Muscle layer of duodenum (tissue), 2 donors: Measurements from ENCODE around the gene SLC1A6.

Experiments
- H3K27ac ChIP-seq: one replicate; pipeline ENCODE4 v1.7.0; 2013; ENCODE audit warnings: mild to moderate bottlenecking, low read length
- H3K27me3 ChIP-seq: one replicate; pipeline ENCODE4 v1.7.0; 2013; ENCODE audit warnings: low read depth, mild to moderate bottlenecking, control low read depth, low read length
- H3K36me3 ChIP-seq, 2 donors: one replicate each; pipeline ENCODE4 v1.7.0; 2013; ENCODE audit warnings: low read length in 2 of 2, control low read depth in 1 of 2, mild to moderate bottlenecking in 1 of 2; ENCODE audit not compliant: insufficient read depth in 2 of 2, control insufficient read depth in 1 of 2
- H3K4me1 ChIP-seq, 2 donors: one replicate each; pipeline ENCODE4 v1.7.0; 2013; ENCODE audit warnings: low read length in 2 of 2, mild to moderate bottlenecking in 2 of 2, control low read depth in 1 of 2, moderate library complexity in 1 of 2; ENCODE audit not compliant: insufficient read depth in 2 of 2, control insufficient read depth in 1 of 2
- H3K4me3 ChIP-seq, 2 donors: one replicate each; pipeline ENCODE4 v1.7.0; 2013; ENCODE audit warnings: low read length in 2 of 2, low read depth in 1 of 2, mild to moderate bottlenecking in 1 of 2
- H3K9me3 ChIP-seq, 2 donors: one replicate each; pipeline ENCODE4 v1.7.0; 2013; ENCODE audit warnings: low read length in 2 of 2, control low read depth in 1 of 2, mild to moderate bottlenecking in 1 of 2; ENCODE audit not compliant: control insufficient read depth in 1 of 2
- donor health status: healthy.

Gene SLC1A6

GRCh38 chr19:14992780-14993179 is 13.1 kb upstream of the SLC1A6 start:
- Histone ChIP-seq H3K27me3 (no peaks in the 10 kb centered on the region), H3K4me1 (no peaks in the 10 kb centered on the region), H3K27ac (no peak overlapping the region), H3K36me3 (no peaks in the 10 kb centered on the region), H3K4me3 (no peak overlapping the region), H3K9me3 (no peaks in the 10 kb centered on the region)

- Histone ChIP-seq H3K9me3 (no peaks in the 10 kb centered on the region), H3K4me3 (no peak overlapping the region), H3K27ac (no peak overlapping the region), H3K27me3 (peaks cover 10% of the 10 kb centered on the region), H3K36me3 (no peaks in the 10 kb centered on the region), H3K4me1 (peaks cover 0 to under 1% of the 10 kb centered on the region in 2 donors)
Observed at GRCh38 chr19:14985133-14985532, 5.5 kb upstream of the SLC1A6 start.

GRCh38 chr19:14978161-14978776 is 1.4 kb downstream of the SLC1A6 start:
- no peaks in the 10 kb centered on the region for H3K36me3 ChIP-seq
- peaks cover 0 to 7% of the 10 kb centered on the region in 2 donors for H3K4me1 ChIP-seq
- H3K27ac ChIP-seq = no peak overlapping the region
- peaks cover 22% of the 10 kb centered on the region for H3K27me3 ChIP-seq
- no peak overlapping the region for H3K4me3 ChIP-seq
- H3K9me3 ChIP-seq = no peaks in the 10 kb centered on the region

DNA sequence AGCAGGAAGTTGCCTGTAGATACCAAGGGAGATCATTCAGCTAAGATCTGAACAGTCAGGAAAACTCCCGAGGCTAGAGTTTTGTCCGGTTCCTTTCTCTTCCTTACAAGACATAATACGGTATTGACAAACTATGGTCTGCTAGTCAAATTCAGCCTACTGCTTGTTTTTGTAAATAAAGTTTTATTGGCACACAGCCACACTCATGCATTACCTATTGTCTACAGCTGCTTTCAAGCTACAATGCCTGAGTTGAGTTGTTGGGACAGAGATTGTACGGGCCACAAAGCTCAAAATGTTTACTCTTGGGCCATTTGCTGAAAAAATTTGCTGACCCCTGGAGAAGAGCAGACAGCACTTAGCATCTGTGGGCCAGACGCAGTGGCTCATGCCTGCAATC is 2.5 kb downstream of the SLC1A6 start:
- no peak overlapping the region for H3K27ac ChIP-seq
- peaks cover 19% of the 10 kb centered on the region for H3K27me3 ChIP-seq
- H3K36me3 ChIP-seq = no peaks in the 10 kb centered on the region
- no peak overlapping the region for H3K4me3 ChIP-seq
- no peaks in the 10 kb centered on the region for H3K9me3 ChIP-seq
- peaks cover 0 to 7% of the 10 kb centered on the region in 2 donors for H3K4me1 ChIP-seq

DNA sequence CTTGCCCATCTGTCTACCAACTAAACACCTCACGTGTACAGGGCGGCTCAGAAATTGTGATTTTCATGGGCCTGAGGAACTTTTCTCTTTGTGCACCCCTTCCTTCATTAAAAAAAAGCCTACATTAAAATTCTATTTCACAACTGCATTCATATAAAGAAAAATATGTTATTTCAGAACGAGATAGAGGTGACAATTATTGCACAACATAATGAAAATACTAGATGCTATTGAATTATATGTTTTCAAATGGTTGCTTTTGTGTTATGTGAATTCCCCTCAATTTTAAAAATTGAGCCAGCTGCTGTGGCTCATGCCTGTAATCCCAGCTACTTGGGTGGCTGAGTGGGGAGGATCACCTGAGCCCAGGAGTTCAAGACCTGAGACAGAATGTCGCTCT is 5.2 kb downstream of the SLC1A6 start:
- Histone ChIP-seq H3K27ac (no peak overlapping the region), H3K4me3 (no peak overlapping the region), H3K36me3 (no peaks in the 10 kb centered on the region), H3K9me3 (peaks cover 0 to 2% of the 10 kb centered on the region in 2 donors), H3K27me3 (peaks cover 10% of the 10 kb centered on the region), H3K4me1 (peaks cover 0 to under 1% of the 10 kb centered on the region in 2 donors)

- Histone ChIP-seq H3K27ac (no peak overlapping the region), H3K27me3 (no peaks in the 10 kb centered on the region), H3K36me3 (no peaks in the 10 kb centered on the region), H3K9me3 (peaks cover 0 to 5% of the 10 kb centered on the region in 2 donors), H3K4me3 (no peak overlapping the region), H3K4me1 (no peaks in the 10 kb centered on the region)
Observed at GRCh38 chr19:14972676-14973075, 7.0 kb downstream of the SLC1A6 start.

DNA sequence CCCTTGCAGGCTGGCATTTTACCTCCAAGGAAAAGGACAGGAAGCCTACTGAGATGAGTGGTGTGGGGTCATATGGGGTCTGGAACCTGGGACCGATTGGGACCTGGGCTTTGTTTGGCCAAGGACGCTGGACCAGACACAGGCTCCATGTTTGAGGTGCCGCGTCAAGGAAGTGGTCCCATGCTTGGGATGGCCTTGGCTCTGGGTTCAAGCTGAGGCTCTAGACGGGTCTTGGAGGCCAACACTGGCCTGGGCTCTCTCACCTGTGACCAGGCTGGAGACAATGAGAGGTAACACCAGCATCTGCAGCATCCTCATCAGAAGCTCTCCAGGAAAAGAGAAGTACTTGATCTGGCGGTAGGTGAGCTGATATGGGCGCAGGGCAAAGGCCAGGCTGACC is 8.2 kb downstream of the SLC1A6 start:
- H3K36me3 ChIP-seq = no peaks in the 10 kb centered on the region
- H3K9me3 ChIP-seq = peaks cover 0 to 5% of the 10 kb centered on the region in 2 donors
- H3K4me1 ChIP-seq = no peaks in the 10 kb centered on the region
- no peak overlapping the region for H3K27ac ChIP-seq
- no peaks in the 10 kb centered on the region for H3K27me3 ChIP-seq
- no peak overlapping the region for H3K4me3 ChIP-seq

DNA sequence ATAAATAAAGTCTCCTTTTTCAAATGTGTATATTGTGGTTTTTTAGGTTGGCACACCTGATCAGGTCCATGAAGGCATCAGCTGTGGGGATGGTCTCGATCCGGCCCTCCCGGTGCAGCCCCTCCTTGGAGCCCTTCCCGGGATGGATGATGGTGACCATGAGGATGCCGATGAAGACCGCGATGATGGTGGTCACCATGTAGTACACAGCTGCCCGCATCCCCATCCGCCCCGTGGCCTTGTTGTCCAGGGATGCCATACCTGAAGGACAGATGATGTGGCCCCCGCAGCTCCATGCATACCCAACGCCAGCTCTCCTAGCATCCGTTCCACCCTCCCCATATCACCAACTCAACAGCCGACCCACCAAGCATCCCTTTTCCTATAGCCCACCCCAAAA is 11.4 kb downstream of the SLC1A6 start:
- H3K27ac ChIP-seq = no peak overlapping the region
- no peak overlapping the region for H3K4me3 ChIP-seq
- H3K4me1 ChIP-seq = no peaks in the 10 kb centered on the region
- no peaks in the 10 kb centered on the region for H3K27me3 ChIP-seq
- no peaks in the 10 kb centered on the region for H3K36me3 ChIP-seq
- peaks cover 0 to 5% of the 10 kb centered on the region in 2 donors for H3K9me3 ChIP-seq

GRCh38 chr19:14961956-14962685 is 17.5 kb downstream of the SLC1A6 start:
- Histone ChIP-seq H3K27me3 (no peaks in the 10 kb centered on the region), H3K27ac (no peak overlapping the region), H3K4me1 (no peaks in the 10 kb centered on the region), H3K9me3 (peaks cover 22 to 31% of the 10 kb centered on the region in 2 donors), H3K4me3 (no peak overlapping the region), H3K36me3 (no peaks in the 10 kb centered on the region)

- Histone ChIP-seq H3K4me3 (no peak overlapping the region), H3K27me3 (no peaks in the 10 kb centered on the region), H3K4me1 (no peaks in the 10 kb centered on the region), H3K27ac (no peak overlapping the region), H3K9me3 (peaks cover 27 to 40% of the 10 kb centered on the region in 2 donors), H3K36me3 (no peaks in the 10 kb centered on the region)
Observed at GRCh38 chr19:14959263-14959662, 20.4 kb downstream of the SLC1A6 start.

DNA sequence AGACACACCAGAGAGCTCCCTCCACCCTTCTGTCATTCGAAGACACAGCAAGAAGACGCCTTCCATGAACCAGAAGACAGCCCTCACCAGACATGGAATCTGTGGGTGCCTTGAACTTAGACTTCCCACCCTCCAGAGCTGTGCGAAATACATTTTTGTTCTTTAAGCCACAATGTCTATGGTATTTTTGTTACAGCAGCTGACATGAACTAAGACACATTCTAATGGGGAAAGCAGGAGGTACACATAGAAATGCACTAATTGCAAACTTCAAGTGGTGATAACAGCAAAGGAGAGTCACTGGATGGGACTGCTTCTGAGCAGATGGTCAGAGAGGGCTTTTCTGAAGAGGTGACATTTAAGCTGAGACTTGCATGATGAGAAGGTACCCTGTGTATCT is 22.2 kb downstream of the SLC1A6 start:
- Histone ChIP-seq H3K4me3 (no peak overlapping the region), H3K27ac (no peak overlapping the region), H3K9me3 (peaks cover 27 to 40% of the 10 kb centered on the region in 2 donors), H3K27me3 (no peaks in the 10 kb centered on the region), H3K36me3 (no peaks in the 10 kb centered on the region), H3K4me1 (no peaks in the 10 kb centered on the region)
